HL-60/S4 treated with retinoic acid at 250 ng/mL for 4 days and 3 days (cell line): ENCODE results near the gene XRN1.
"Not testable (repeated sequence)": the region's sequence is repeated elsewhere in the genome, so short reads cannot be mapped to it uniquely, and the experiment has no call there.

Source experiments
- in situ Hi-C: fragments of 300-500 bp; cut with MboI; formaldehyde crosslinking; loops from 2 replicates; pipeline ENCODE4 v1.7.0; 2022; ENCODE audit warnings: low sequenced_read_pairs

The XRN1 gene

DNA sequence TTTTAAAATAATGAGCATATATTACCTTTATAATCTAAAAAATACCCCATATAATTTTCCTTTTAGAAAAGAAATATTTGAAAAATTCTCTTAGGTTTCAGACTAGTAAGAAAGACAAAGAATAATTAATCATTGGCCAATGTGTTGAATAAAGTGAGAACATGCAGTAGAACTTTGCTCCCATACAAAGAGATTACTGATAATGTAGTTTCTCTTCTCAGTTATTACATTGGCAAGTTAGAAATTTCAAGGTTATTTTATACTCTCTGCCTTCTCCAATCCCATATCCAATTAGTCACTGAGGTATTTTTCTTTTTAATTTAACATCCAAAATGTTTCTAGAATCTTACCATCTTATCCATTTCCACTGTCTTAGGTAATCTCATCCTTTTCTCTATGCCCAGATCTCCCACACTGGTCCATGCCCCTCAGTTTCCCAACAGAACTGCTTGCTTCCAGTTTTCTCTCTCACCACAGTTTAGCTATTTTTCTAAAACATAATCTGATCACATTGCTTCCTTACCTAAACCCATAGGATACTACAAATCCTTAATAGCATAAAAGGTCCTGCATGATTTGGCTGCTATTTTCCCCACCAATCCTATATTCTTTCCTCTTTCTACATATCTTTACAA is 10.8 kb downstream of the XRN1 start:
- in situ Hi-C loops: no loop called here

DNA sequence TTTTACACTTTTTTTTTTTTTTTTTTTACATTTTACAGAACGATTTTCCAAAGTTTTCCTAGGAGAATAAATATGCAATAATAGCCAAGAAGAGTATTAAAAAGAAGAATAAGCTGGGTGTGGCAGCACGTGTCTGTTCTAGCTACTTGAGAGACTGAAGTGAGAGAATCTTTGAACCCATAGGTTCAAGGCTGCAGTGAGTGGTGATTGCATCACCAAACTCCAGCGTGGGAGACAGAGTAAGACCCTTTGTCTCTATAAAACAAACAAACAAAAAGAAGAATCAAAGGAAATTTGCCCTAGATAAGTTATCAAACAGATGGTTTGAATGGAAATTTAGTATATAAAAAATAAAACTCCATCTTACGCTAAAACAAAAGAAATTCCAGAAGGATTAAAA is 13.3 kb downstream of the XRN1 start:
- in situ Hi-C loops: no loop called here

- in situ Hi-C loops: no loop called here
These were observed 14.7 kb downstream of the XRN1 start for GRCh38 chr3:142433110-142433509.

DNA sequence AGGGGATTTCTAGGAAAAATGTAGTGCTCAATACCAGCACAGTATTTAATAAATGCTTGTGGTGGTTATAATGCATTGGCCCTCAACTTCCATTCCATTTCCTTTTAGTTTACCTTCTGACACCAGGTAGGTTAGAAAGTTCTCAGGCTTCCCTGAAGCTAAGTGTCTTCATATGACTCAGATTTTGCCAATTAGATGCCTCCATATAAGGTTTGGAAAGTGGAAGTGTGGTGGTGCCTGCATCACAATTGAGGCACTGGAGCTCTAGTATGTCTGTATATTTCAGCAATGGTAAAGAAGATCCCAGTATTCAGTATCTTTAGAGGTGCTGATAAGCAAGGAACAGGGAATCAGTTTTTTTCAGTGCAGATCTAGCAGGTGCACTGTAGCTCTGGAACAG is 18.3 kb downstream of the XRN1 start:
- in situ Hi-C loops: no loop called here

GRCh38 chr3:142424754-142425153 is 23.1 kb downstream of the XRN1 start:
- in situ Hi-C loops: no loop called here

GRCh38 chr3:142418926-142419592 is 28.8 kb downstream of the XRN1 start:
- in situ Hi-C loops: no loop called here

GRCh38 chr3:142417302-142417701 is 30.5 kb downstream of the XRN1 start:
- in situ Hi-C loops: no loop called here

DNA sequence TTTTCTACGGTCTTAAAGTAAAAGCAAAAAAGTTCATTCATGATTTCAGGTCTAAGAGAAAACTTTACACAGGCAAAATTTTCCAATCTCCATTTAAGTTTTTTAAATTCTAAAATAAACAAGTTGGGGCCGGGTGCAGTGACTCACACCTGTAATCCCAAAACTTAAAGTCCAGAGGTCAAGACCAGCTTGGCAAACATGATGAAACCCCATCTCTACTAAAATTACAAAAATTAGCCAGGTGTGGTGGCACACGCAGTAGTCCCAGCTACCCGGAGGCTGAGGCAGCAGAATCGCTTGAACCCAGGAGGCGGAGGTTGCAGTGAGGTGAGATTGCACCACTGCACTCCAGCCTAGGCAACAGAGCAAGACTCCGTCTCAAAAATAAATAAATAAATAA is 47.3 kb downstream of the XRN1 start:
- in situ Hi-C loops: not testable (repeated sequence)

GRCh38 chr3:142394921-142395622 is 52.8 kb downstream of the XRN1 start:
- in situ Hi-C loops: no loop called here

GRCh38 chr3:142385078-142385477 is 62.8 kb downstream of the XRN1 start:
- in situ Hi-C loops: no loop called here

- in situ Hi-C loops: no loop called here
These were observed 73.2 kb downstream of the XRN1 start for GRCh38 chr3:142374687-142375086.

DNA sequence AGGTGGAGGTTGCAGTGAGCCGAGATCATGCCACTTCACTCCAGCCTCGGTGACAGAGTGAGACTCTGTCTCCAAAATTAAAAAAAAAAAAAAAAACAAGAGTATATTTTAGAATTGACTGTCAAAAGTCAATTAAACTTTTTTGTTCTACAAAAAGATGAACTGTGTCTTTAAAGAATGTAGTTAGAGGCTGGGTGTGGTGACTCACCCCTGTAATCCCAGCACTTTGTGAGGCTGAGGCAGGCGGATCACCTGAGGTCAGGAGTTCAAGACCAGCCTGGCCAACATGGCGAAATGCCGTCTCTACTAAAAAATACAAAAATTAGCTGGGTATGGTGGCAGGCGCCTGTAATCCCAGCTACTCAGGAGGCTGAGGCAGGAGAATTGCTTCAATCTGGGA is 78.3 kb downstream of the XRN1 start:
- in situ Hi-C loops: not testable (repeated sequence)

DNA sequence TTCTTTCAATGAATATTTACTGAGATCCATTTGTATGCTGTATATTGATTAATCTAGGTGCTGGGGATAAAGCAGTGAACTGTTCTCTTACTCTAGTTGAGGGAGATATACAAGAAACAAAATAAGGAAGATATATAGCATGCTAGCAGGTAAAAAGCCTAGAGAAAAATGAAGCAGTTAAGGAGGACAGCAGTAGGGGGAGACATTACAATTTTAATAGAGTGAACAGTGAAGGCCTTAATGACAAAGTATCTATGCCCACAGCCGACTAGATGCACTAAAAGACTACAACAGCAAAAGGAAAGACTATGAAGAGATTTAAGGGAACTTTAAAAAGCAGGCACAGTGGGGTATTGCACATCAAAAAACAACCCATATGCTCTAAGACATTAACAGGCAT is 81.4 kb downstream of the XRN1 start:
- in situ Hi-C loops: no loop called here

GRCh38 chr3:142363936-142364467 is 83.8 kb downstream of the XRN1 start:
- in situ Hi-C loops: no loop called here

DNA sequence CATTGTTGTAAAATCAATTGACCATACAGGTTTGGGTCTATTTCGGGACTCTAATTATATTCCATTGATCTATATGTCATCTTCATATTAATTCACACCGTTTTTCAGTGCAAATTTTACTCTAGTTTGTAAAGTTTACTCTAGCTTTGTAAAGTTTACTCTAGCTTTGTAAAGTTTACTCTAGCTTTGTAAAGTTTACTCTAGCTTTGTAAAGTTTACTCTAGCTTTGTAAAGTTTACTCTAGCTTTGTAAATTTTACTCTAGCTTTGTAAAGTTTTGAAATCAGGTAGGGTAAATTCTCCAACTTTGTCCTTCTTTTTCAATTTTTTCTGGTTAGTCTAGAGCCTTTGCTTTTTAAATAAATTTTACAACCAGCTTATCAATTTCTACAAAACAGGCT is 84.4 kb downstream of the XRN1 start:
- in situ Hi-C loops: not testable (repeated sequence)

DNA sequence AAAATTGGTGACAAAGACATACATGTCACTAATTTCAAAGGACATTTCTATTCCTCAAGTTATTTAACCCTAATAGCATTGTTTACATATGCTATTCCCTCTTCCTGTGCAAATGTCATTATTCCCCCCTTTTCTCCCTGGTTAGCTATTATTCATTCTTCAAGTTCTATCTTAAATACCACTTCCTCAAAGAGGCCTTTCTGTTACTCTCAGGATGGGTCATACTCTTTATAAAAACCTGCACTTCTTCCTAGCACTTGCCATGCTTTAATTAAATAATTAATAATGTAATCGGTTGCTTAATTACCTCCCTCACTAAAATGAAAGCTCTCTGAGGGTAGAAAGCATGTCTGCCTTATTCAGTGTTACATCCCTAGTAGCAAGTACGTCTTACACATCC is 88.5 kb downstream of the XRN1 start:
- in situ Hi-C loops: no loop called here

DNA sequence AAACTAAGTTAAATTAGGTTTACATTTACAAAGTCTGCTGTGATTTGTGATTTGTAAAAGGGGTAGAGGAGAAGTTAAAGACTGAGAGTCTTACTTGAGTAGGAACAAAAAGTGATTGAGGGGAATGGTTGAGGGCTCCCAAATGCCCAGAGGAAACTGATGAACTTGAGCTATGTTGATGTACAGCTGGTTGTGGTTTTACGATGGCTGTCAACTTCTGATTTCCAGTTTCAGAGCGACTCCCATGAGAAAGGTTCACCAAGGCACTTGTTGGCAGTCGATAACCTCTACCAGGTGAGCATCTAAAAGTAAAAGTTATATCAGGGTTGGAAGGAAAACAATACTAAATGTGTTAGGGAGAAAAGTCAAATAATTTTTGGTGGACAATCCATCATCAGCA is 91.0 kb downstream of the XRN1 start:
- in situ Hi-C loops: no loop called here

DNA sequence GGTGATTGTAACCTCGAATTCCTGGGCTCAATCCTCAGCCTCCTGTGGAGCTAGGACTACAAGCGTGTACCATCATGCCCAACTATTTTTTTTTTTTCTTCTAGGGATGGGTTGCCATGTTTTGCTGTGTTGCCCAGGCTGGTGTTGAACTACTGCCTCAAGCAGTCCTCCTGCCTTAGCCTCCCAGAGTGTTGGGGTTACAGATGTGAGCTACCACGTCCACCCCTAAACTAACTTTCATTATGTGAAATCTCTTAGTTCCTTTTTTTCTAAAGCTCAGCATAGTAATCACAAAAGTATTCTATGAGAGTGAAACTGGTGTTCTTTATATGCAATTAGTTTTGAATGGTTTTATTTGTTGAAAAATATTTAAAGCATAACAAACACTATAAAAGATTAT is 92.1 kb downstream of the XRN1 start:
- in situ Hi-C loops: no loop called here

DNA sequence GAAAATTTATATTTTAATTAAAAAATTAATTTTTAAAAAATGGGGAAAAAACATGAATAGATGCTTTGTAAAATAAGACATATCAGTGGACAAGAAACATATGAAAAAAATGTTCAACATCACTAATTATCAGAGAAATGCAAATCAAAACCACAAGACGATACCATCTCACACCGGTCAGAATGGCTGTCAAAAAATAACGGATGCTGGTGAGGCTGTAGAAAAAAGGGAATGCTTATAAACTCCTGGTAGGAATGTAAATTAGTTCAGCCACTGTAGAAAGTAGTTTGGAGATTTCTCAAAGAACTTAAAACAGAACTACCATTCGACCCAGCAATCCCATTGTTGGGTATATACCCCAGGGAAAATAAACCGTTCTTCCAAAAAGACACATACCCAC is 93.8 kb downstream of the XRN1 start:
- in situ Hi-C loops: no loop called here

DNA sequence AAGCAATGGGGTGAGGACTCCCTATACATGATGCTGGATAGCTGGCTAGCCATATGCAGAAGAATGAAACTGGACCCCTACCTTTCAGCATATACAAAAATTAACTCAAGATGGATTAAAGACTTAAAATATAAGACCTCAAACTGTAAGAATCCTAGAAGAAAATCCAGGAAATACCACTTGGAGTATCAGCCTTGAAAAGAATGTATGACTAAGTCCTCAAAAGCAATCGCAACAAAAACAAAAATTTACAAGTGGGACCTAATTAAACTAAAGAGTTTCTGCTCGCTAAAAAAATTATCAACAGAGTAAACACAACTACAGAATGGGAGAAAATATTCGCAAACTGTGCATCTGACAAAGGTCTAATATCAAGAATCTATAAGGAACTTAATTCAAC is 94.3 kb downstream of the XRN1 start:
- in situ Hi-C loops: no loop called here

DNA sequence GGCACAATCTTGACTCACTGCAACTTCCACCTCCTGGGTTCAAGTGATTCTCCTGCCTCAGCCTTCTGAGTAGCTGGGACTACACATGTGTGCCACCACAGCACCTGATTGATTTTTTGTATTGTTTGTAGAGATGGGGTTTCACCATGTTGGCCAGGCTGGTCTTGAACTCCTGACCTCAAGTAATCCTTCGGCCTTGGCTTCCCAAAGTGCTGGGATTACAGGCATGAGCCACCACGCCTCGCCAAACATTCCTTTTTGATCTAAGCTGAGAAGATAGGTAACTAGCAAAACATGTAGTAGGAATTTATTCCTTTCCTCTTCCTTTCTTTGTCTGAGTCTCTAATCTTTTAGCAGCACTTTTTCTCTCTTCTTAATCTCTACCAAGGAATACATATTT is 95.1 kb downstream of the XRN1 start:
- in situ Hi-C loops: not testable (repeated sequence)

- in situ Hi-C loops: no loop called here
These were observed 99.4 kb downstream of the XRN1 start for GRCh38 chr3:142348460-142348859.
